ENCODE measurements around the gene TMEM132C. TPM values are rescaled to one million over a fixed set of nuclear protein-coding genes. Genes with fewer than 3 reads are reported as not detected.

TMEM132C gene
- total RNA-seq, 1 donor from 2014 or later: 0.42 TPM

- Histone ChIP-seq H3K4me3 (ENCODE audit: low read depth, low read length) (no peak overlapping the region), H3K27me3 (ENCODE audit: control insufficient read depth, insufficient read depth, low read length) (no peaks in the 10 kb centered on the region), H3K36me3 (ENCODE audit: control insufficient read depth, insufficient read depth, low read length) (no peaks in the 10 kb centered on the region)
- TF ChIP-seq CTCF (IDR thresholded peaks at IDR 0.05; ENCODE audit: insufficient read depth, low read length, poor library complexity, severe bottlenecking): no peak
- DNase-seq (ENCODE audit: low read depth): no peak
These were observed 431.5 kb downstream of the TMEM132C start for GRCh38 chr12:128698301-128698972.

- no peak for DNase-seq (ENCODE audit: low read depth)
- TF ChIP-seq CTCF (IDR thresholded peaks at IDR 0.05; ENCODE audit: insufficient read depth, low read length, poor library complexity, severe bottlenecking): no peak
- Histone ChIP-seq H3K4me3 (ENCODE audit: low read depth, low read length) (no peak overlapping the region), H3K36me3 (ENCODE audit: control insufficient read depth, insufficient read depth, low read length) (no peaks in the 10 kb centered on the region), H3K27me3 (ENCODE audit: control insufficient read depth, insufficient read depth, low read length) (no peaks in the 10 kb centered on the region)
These were observed 432.1 kb downstream of the TMEM132C start for GRCh38 chr12:128699106-128699505.

DNA sequence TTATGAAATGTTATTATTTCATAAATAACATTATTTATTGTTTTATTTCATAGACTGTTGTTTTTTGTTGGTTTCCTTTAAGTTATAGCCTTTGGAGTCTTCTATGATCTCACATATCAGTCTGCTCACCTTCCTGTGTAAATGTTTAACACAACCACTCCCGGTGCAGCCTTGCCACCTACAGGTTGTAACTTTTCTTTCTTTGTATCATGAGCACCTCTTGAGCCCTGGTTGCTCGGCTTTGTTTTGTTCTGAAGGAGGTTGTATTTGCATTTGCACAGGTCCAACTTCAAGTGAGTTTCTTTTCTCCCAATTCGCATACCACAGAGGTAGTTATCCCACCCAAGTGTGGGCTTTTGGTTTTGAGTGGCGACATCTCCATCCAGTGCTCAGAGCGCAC, 435.4 kb downstream of the TMEM132C start:
- no peaks in the 10 kb centered on the region for H3K27me3 ChIP-seq (ENCODE audit: control insufficient read depth, insufficient read depth, low read length)
- no peak for TF ChIP-seq CTCF (IDR thresholded peaks at IDR 0.05; ENCODE audit: insufficient read depth, low read length, poor library complexity, severe bottlenecking)
- H3K4me3 ChIP-seq (ENCODE audit: low read depth, low read length): no peak overlapping the region
- no peak for DNase-seq (ENCODE audit: low read depth)
- no peaks in the 10 kb centered on the region for H3K36me3 ChIP-seq (ENCODE audit: control insufficient read depth, insufficient read depth, low read length)

DNA sequence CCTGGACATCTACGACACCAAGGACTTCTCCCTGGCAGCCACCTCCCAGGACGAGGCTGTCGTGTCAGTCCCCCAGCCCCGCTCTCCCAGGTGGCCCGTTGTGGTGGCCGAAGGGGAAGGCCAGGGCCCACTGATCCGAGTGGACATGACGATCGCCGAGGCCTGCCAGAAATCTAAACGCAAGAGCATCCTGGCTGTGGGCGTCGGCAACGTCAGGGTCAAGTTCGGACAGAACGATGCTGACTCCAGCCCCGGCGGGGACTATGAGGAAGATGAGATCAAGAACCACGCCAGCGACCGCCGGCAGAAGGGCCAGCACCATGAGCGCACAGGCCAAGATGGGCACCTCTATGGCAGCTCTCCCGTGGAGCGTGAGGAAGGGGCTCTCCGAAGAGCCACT, 438.2 kb downstream of the TMEM132C start:
- Histone ChIP-seq H3K27me3 (ENCODE audit: control insufficient read depth, insufficient read depth, low read length) (no peaks in the 10 kb centered on the region), H3K36me3 (ENCODE audit: control insufficient read depth, insufficient read depth, low read length) (no peaks in the 10 kb centered on the region), H3K4me3 (ENCODE audit: low read depth, low read length) (no peak overlapping the region)
- TF ChIP-seq CTCF (IDR thresholded peaks at IDR 0.05; ENCODE audit: insufficient read depth, low read length, poor library complexity, severe bottlenecking): no peak
- no peak for DNase-seq (ENCODE audit: low read depth)

DNA sequence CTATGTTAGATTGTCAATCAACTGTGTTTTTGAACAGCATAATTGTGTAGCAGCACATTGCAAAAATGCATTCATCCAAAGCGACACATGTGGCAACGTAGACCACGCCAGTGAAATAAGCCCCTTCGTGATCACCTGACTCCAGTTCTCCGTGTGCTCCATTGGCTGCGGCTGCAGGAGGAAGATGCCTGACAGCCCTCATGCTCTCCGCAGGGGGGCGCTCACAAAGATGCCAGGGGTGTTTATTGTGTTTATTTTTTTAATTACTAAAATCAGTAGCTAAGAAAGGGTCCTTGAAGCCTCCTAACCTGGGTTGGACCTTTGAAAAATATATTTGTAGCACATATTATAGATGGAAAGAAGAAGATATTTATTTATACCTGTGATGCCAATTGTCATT, 440.5 kb downstream of the TMEM132C start:
- H3K4me3 ChIP-seq (ENCODE audit: low read depth, low read length): no peak overlapping the region
- TF ChIP-seq CTCF (IDR thresholded peaks at IDR 0.05; ENCODE audit: insufficient read depth, low read length, poor library complexity, severe bottlenecking): no peak
- no peaks in the 10 kb centered on the region for H3K27me3 ChIP-seq (ENCODE audit: control insufficient read depth, insufficient read depth, low read length)
- no peak for DNase-seq (ENCODE audit: low read depth)
- H3K36me3 ChIP-seq (ENCODE audit: control insufficient read depth, insufficient read depth, low read length): no peaks in the 10 kb centered on the region

GRCh38 chr12:128708789-128709188, 441.8 kb downstream of the TMEM132C start:
- no peak for DNase-seq (ENCODE audit: low read depth)
- Histone ChIP-seq H3K4me3 (ENCODE audit: low read depth, low read length) (no peak overlapping the region), H3K36me3 (ENCODE audit: control insufficient read depth, insufficient read depth, low read length) (no peaks in the 10 kb centered on the region), H3K27me3 (ENCODE audit: control insufficient read depth, insufficient read depth, low read length) (no peaks in the 10 kb centered on the region)
- no peak for TF ChIP-seq CTCF (IDR thresholded peaks at IDR 0.05; ENCODE audit: insufficient read depth, low read length, poor library complexity, severe bottlenecking)
